ES-I3 (cell line): ENCODE data around the gene TMEM208.

Experiments
- H3K36me3 ChIP-seq: 2 replicates; pipeline ENCODE4 v1.6.1; 2013; ENCODE audit warnings: mild to moderate bottlenecking, low read length, control low read depth, moderate library complexity; ENCODE audit not compliant: insufficient read depth
- H3K4me1 ChIP-seq: 2 replicates; pipeline ENCODE4 v1.6.1; 2013; ENCODE audit warnings: mild to moderate bottlenecking, control low read depth, low read length; ENCODE audit not compliant: insufficient read depth
- H3K9ac ChIP-seq: 2 replicates; pipeline ENCODE4 v1.6.1; 2013; ENCODE audit warnings: low read depth, mild to moderate bottlenecking, low read length, moderate library complexity
- H3K9me3 ChIP-seq: 2 replicates; pipeline ENCODE4 v1.6.1; 2013; ENCODE audit warnings: mild to moderate bottlenecking, low read length, moderate library complexity; ENCODE audit not compliant: control insufficient read depth, insufficient read depth

TMEM208 gene

GRCh38 chr16:67198238-67198734 is 28.6 kb upstream of the TMEM208 start:
- H3K36me3 ChIP-seq: peaks cover 18% of the 10 kb centered on the region
- H3K4me1 ChIP-seq: peaks cover under 1% of the 10 kb centered on the region; the same call in 1 of the 2 replicates
- peak overlapping the region; percentile 8; the same call in 1 of the 2 replicates for H3K9ac ChIP-seq
- no peaks in the 10 kb centered on the region for H3K9me3 ChIP-seq

- H3K9ac ChIP-seq: peak within 1 kb of the TSS; percentile 78
- H3K4me1 ChIP-seq: no peaks in the 10 kb centered on the region
- H3K9me3 ChIP-seq: no peaks in the 10 kb centered on the region
- peaks cover 13% of the 10 kb centered on the region for H3K36me3 ChIP-seq
Measured at GRCh38 chr16:67199011-67199807, 27.7 kb upstream of the TMEM208 start, which contains the start of gene ELMO3. ELMO3 (plus strand) TSS chr16:67199131; CDS start chr16:67199327, 196 bp downstream.

- H3K36me3 ChIP-seq: peaks cover 7% of the 10 kb centered on the region
- H3K9me3 ChIP-seq: no peaks in the 10 kb centered on the region
- H3K4me1 ChIP-seq: no peaks in the 10 kb centered on the region
- H3K9ac ChIP-seq: peak overlapping the region; percentile 78; the same call in 1 of the 2 replicates
Measured at GRCh38 chr16:67199808-67200198, 27.1 kb upstream of the TMEM208 start.

DNA sequence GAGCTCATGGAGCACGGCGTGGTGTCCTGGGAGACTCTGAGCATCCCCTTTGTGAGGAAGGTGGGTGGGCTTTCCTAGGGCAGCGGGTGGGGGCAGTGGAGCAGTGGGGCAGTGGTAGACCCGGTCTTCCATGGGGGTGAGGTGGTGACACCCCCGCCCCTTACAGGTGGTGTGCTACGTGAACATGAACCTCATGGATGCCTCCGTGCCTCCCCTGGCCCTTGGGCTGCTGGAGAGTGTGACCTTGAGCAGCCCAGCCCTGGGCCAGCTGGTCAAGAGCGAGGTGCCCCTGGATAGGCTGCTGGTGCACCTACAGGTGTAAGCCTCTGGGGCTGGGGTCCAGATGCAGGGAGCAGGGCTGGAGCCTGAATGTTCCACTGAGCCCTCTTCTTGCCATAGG is 26.4 kb upstream of the TMEM208 start:
- Histone ChIP-seq H3K36me3 (peaks cover 6% of the 10 kb centered on the region), H3K9me3 (no peaks in the 10 kb centered on the region), H3K9ac (no peak overlapping the region), H3K4me1 (no peaks in the 10 kb centered on the region)

- Histone ChIP-seq H3K9me3 (no peaks in the 10 kb centered on the region), H3K4me1 (peaks cover 4% of the 10 kb centered on the region; the same call in 1 of the 2 replicates), H3K9ac (no peak overlapping the region), H3K36me3 (peaks cover 3% of the 10 kb centered on the region)
Measured at GRCh38 chr16:67201411-67202345, 25.3 kb upstream of the TMEM208 start.

GRCh38 chr16:67202426-67202825 is 24.5 kb upstream of the TMEM208 start:
- Histone ChIP-seq H3K4me1 (peaks cover 12% of the 10 kb centered on the region; the same call in 1 of the 2 replicates), H3K9me3 (no peaks in the 10 kb centered on the region), H3K9ac (no peak overlapping the region), H3K36me3 (peaks cover 2% of the 10 kb centered on the region)

DNA sequence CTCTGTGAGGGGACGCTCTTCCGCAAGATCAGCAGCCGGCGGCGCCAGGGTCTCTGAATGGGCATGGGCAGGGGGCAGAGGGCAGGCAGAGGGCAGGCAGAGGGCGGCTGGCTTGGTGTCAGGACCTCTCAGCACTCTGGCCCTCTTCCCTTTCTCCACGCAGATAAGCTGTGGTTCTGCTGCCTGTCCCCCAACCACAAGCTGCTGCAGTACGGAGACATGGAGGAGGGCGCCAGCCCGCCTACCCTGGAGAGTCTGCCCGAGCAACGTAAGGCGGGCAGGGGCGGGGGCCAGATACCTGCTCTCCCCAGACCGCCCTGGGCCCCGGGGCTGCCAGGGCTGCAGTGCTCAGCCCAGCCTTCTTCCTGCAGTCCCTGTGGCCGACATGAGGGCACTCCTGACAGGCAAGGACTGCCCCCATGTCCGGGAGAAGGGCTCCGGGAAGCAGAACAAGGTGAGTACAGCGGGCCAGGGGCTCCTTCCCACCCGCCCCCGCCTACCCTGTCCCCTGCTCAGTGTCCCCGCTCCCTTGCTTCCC is 23.9 kb upstream of the TMEM208 start:
- Histone ChIP-seq H3K4me1 (peaks cover 14% of the 10 kb centered on the region; the same call in 1 of the 2 replicates), H3K36me3 (no peaks in the 10 kb centered on the region), H3K9me3 (no peaks in the 10 kb centered on the region), H3K9ac (no peak overlapping the region)

DNA sequence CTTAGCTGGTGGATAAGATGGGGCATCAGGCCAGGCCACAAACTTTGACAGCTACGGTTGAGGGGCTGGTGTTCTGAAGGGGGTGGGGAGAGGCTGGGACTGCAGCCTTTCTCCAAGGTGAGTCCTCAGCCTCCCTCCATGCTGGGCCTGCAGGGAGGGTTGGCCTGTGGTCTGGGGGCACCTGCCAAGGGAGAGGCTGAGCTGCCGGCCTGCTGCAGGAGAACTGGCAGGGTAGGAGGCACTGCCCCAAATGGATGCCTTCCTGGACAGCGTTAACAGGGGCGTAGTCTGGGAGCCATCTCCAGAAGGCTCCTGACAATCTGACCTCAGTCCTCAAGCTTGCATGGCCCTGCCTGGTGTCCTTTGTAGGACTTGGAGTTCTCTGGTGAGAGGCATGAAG is 22.9 kb upstream of the TMEM208 start:
- peaks cover 14% of the 10 kb centered on the region; the same call in 1 of the 2 replicates for H3K4me1 ChIP-seq
- no peak overlapping the region for H3K9ac ChIP-seq
- H3K36me3 ChIP-seq: no peaks in the 10 kb centered on the region
- H3K9me3 ChIP-seq: no peaks in the 10 kb centered on the region

DNA sequence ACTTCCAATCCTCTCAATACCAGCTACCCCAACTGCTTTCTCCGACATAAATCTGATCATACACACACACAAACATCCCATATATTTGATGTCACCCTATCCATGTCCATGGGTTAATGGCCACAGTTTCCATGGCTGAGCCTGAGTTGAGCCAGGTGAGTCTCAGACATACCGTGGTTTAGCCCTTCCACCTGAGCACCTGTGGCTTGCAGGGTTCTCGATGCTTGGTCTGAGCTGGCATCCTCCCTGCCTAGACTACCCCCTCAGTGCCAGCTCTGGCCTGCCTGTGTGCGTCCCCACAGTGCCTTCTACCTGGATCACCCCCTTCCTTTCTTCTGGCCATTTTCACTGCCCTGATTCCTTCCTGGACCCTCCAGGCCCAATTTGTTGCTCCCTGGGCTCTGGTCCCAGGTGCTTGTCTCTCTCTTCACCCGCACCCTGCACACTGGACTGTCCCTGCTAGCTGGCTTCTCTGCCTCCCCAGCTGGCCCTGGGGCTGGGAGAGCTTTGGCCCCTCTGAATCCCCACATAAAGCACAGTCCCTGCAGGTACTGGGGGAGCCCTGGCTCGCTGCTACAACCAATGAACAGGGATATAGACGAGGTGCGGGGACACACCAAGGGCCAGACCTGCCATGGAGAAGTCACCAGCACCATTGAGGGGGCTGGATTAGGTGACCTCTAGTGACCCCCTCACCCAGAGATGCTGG is 20.6 kb upstream of the TMEM208 start:
- H3K9ac ChIP-seq: no peak overlapping the region
- H3K9me3 ChIP-seq: no peaks in the 10 kb centered on the region
- peaks cover 14% of the 10 kb centered on the region; the same call in 1 of the 2 replicates for H3K4me1 ChIP-seq
- H3K36me3 ChIP-seq: no peaks in the 10 kb centered on the region

DNA sequence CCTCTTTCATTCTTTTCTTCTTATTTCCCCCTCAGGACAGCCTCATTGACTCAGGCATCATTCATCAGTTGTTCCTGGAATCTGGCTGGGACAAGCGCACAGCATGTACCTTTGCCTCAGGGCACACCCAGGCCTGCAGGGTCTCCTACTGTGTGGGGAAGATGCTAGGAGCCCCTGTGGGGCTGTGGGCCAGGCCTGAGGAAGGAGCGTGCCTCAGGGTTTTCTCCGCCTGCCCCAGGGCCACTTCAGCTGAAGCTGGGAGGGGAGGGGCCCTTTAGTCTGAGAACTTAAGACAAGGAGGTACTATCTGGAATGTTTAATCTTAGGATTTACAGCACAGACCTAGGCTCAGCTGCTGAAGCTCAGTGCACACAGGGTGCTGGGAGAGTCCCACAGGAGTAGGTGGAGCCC is 20.1 kb upstream of the TMEM208 start:
- H3K9me3 ChIP-seq: no peaks in the 10 kb centered on the region
- peaks cover 14% of the 10 kb centered on the region; the same call in 1 of the 2 replicates for H3K4me1 ChIP-seq
- H3K36me3 ChIP-seq: no peaks in the 10 kb centered on the region
- H3K9ac ChIP-seq: no peak overlapping the region

GRCh38 chr16:67207249-67208091 is 19.5 kb upstream of the TMEM208 start:
- Histone ChIP-seq H3K4me1 (peaks cover 14% of the 10 kb centered on the region; the same call in 1 of the 2 replicates), H3K36me3 (no peaks in the 10 kb centered on the region), H3K9me3 (no peaks in the 10 kb centered on the region), H3K9ac (no peak overlapping the region)

GRCh38 chr16:67208154-67208896 is 18.6 kb upstream of the TMEM208 start:
- Histone ChIP-seq H3K4me1 (peaks cover 14% of the 10 kb centered on the region; the same call in 1 of the 2 replicates), H3K36me3 (no peaks in the 10 kb centered on the region), H3K9me3 (no peaks in the 10 kb centered on the region), H3K9ac (no peak overlapping the region)
